Stimulated activated CD4-positive, alpha-beta T cell treated with anti-CD3 and anti-CD28 coated beads, Interleukin-1b, Interleukin-23, amount 100 ng/mL, for 24 hours (primary cell): ENCODE measurements around the gene FNDC7.
A peak's percentile ranks its signal among the peaks of the same experiment; 100 is the strongest.
"Not testable (repeated sequence)": the region's sequence is repeated elsewhere in the genome, so short reads cannot be mapped to it uniquely, and the experiment has no call there.

ENCODE experiments used
- DNase-seq, 4 experiments: peaks; one replicate each; pipeline ENCODE4 v3.0.0-alpha.2; 2020; ENCODE audit warnings: low read depth in 4 of 4, low spot score in 1 of 4

The FNDC7 gene

GRCh38 chr1:108699375-108700332 lies 13.1 kb upstream of the FNDC7 start:
- no peak for DNase-seq

GRCh38 chr1:108701176-108701849 lies 11.4 kb upstream of the FNDC7 start:
- no peak for DNase-seq

- not testable (repeated sequence) for DNase-seq
Observed at GRCh38 chr1:108702109-108702508, 10.6 kb upstream of the FNDC7 start.

GRCh38 chr1:108703939-108704338 lies 8.8 kb upstream of the FNDC7 start:
- DNase-seq, result no peak

- no peak for DNase-seq
Observed at GRCh38 chr1:108704496-108704895, 8.2 kb upstream of the FNDC7 start.

GRCh38 chr1:108706643-108707042 lies 6.1 kb upstream of the FNDC7 start:
- no peak for DNase-seq

- peak in 1 of 4 experiments; percentile 22 for DNase-seq
Observed at GRCh38 chr1:108708691-108709660, 3.7 kb upstream of the FNDC7 start.

- DNase-seq, result no peak
Observed at GRCh38 chr1:108715932-108716331, 3.2 kb downstream of the FNDC7 start.

- no peak for DNase-seq
Observed at GRCh38 chr1:108716437-108717230, 3.9 kb downstream of the FNDC7 start.

GRCh38 chr1:108717774-108718316 lies 5.1 kb downstream of the FNDC7 start:
- no peak for DNase-seq

GRCh38 chr1:108718927-108719655 lies 6.4 kb downstream of the FNDC7 start:
- no peak for DNase-seq

GRCh38 chr1:108719656-108720435 lies 7.1 kb downstream of the FNDC7 start:
- DNase-seq, result no peak

- no peak for DNase-seq
Observed at GRCh38 chr1:108722292-108722691, 9.6 kb downstream of the FNDC7 start.

- DNase-seq, result no peak
Observed at GRCh38 chr1:108725906-108726305, 13.2 kb downstream of the FNDC7 start.

- DNase-seq, result no peak
Observed at GRCh38 chr1:108728327-108728923, 15.7 kb downstream of the FNDC7 start.

GRCh38 chr1:108729481-108729880 lies 16.8 kb downstream of the FNDC7 start:
- no peak for DNase-seq

GRCh38 chr1:108732398-108732797 lies 19.7 kb downstream of the FNDC7 start:
- no peak for DNase-seq

GRCh38 chr1:108734171-108734865 lies 21.6 kb downstream of the FNDC7 start:
- no peak for DNase-seq
